Activated CD4-positive, alpha-beta memory T cell treated with anti-CD3 and anti-CD28 coated beads, Interleukin-2, amount 10 ng/mL, durations not matched to agents 7 days and 5 days (primary cell): ENCODE measurements around the gene C2CD4A. TPM values are rescaled to one million over a fixed set of nuclear protein-coding genes. Genes with fewer than 3 reads are reported as not detected.

Source experiments
- CTCF ChIA-PET: fragments of 350-600 bp; sonication (Branson Sonifier 250); formaldehyde crosslinking; loops from one replicate; lab custom pipeline; 2021; ENCODE audit warnings: antibody characterized with exemption, inconsistent platforms; lab: Charles Lee
- POLR2A ChIA-PET: fragments of 350-600 bp; sonication (Branson Sonifier 250); formaldehyde crosslinking; loops from one replicate; lab custom pipeline; 2021; ENCODE audit warnings: antibody characterized with exemption; lab: Charles Lee
- DNase-seq: peaks from one replicate; pipeline ENCODE4 v3.0.0-alpha.2; 2020
- H3K27ac Mint-ChIP-seq: one replicate; pipeline ENCODE4 v1.8.0; 2021; ENCODE audit warnings: mild to moderate bottlenecking, mixed read lengths
- H3K27me3 Mint-ChIP-seq: one replicate; pipeline ENCODE4 v1.8.0; 2021; ENCODE audit warnings: mixed read lengths
- H3K36me3 Mint-ChIP-seq: one replicate; pipeline ENCODE4 v1.8.0; 2021; ENCODE audit warnings: low read depth, mixed read lengths
- H3K4me1 Mint-ChIP-seq: one replicate; pipeline ENCODE4 v1.8.0; 2021; ENCODE audit warnings: mixed read lengths
- H3K4me3 Mint-ChIP-seq: one replicate; pipeline ENCODE4 v1.8.0; 2021; ENCODE audit warnings: mild to moderate bottlenecking, mixed read lengths
- H3K9me3 Mint-ChIP-seq: one replicate; pipeline ENCODE4 v1.8.0; 2021; ENCODE audit warnings: mixed read lengths
- total RNA-seq, 2 experiments: library from RNA; stranded (reverse); gene quantifications; one replicate each; pipeline ENCODE4 v1.2.3, GENCODE V29; 2021

Gene C2CD4A
- total RNA-seq, 2 experiments from 2014 or later = 0.23 to 0.40 TPM

- Mint-ChIP-seq H3K36me3 (no peaks in the 10 kb centered on the region), H3K4me3 (no peak overlapping the region), H3K4me1 (peaks cover 8% of the 10 kb centered on the region), H3K27ac (no peak overlapping the region), H3K27me3 (no peaks in the 10 kb centered on the region), H3K9me3 (no peaks in the 10 kb centered on the region)
- ChIA-PET POLR2A (no interaction called here), CTCF (interaction anchor here (0.7 kb wide), 1 partner anchor 161 kb away, joined by 3 read pairs; no protein-coding TSS in a partner anchor)
- DNase-seq = no peak
These were observed 43.4 kb downstream of the C2CD4A start for GRCh38 chr15:62109982-62110851.

- Mint-ChIP-seq H3K36me3 (no peaks in the 10 kb centered on the region), H3K27me3 (no peaks in the 10 kb centered on the region), H3K4me3 (no peak overlapping the region), H3K9me3 (no peaks in the 10 kb centered on the region), H3K27ac (no peak overlapping the region), H3K4me1 (peaks cover 8% of the 10 kb centered on the region)
- DNase-seq = no peak
- POLR2A ChIA-PET = no interaction called here
- CTCF ChIA-PET = no interaction called here
These were observed 45.3 kb downstream of the C2CD4A start for GRCh38 chr15:62112081-62112480.

GRCh38 chr15:62112616-62113593 lies 46.1 kb downstream of the C2CD4A start:
- CTCF ChIA-PET = no interaction called here
- H3K27ac Mint-ChIP-seq = no peak overlapping the region
- DNase-seq = no peak

GRCh38 chr15:62115847-62116246 lies 49.1 kb downstream of the C2CD4A start:
- DNase-seq = no peak
- CTCF ChIA-PET = no interaction called here
- peaks cover 26% of the 10 kb centered on the region for H3K4me1 Mint-ChIP-seq
- H3K36me3 Mint-ChIP-seq = peaks cover 3% of the 10 kb centered on the region
- no peak overlapping the region for H3K27ac Mint-ChIP-seq
- H3K4me3 Mint-ChIP-seq = no peak overlapping the region
- POLR2A ChIA-PET = interaction anchor here (1.0 kb wide), 1 partner anchor 10 kb away, joined by 4 read pairs; no protein-coding TSS in a partner anchor
- H3K9me3 Mint-ChIP-seq = no peaks in the 10 kb centered on the region
- no peaks in the 10 kb centered on the region for H3K27me3 Mint-ChIP-seq

More at GRCh38 chr15:62112616-62113593, 46.1 kb downstream of the C2CD4A start:
- POLR2A ChIA-PET = no interaction called here
- H3K36me3 Mint-ChIP-seq = no peaks in the 10 kb centered on the region
- no peaks in the 10 kb centered on the region for H3K9me3 Mint-ChIP-seq
- no peak overlapping the region for H3K4me3 Mint-ChIP-seq
- H3K27me3 Mint-ChIP-seq = no peaks in the 10 kb centered on the region
- H3K4me1 Mint-ChIP-seq = peaks cover 8% of the 10 kb centered on the region

DNA sequence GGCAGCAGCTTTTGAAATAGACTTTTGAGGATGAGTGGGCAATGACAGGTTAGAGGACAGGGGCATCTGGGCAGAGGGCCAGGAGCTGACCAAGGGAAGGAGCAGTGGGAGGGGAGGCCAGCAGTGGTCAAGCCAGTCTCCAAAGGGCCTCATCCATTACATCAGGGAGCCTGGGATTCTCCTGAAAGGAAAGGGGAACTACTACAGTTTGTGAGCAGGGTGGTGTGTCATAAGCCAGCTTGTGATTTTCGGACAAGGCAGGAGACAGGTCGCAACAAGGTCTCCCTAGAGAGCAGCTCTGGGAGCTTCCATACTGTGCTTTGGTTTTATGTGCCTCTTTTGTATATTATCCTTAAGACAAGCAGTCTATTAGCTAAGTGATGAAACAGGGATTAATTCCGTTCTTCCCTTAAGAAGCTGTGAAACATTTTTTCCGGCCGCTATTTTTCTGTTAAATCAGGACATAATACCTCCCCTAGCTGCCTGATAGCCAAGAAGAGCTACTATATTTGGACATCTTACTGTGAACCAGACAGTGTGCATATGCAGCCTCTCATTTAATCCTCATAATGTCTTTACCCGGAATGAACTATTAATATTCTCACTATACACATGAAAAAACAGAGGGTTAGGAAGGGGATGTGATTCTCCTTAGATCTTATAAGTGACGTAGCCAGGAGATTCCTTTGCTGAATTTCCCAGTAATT lies 51.9 kb downstream of the C2CD4A start:
- Mint-ChIP-seq H3K27me3 (no peaks in the 10 kb centered on the region), H3K4me3 (no peak overlapping the region), H3K4me1 (peaks cover 50% of the 10 kb centered on the region), H3K9me3 (no peaks in the 10 kb centered on the region), H3K27ac (peak overlapping the region; percentile 24), H3K36me3 (peaks cover 5% of the 10 kb centered on the region)
- POLR2A ChIA-PET = interaction anchor here (1.0 to 1.2 kb wide), 4 partner anchors 27 to 60 kb away, joined by 3 read pairs; partner anchors contain the start of genes C2CD4B and VPS13C
- CTCF ChIA-PET = interaction anchor here (0.6 to 1.2 kb wide), 4 partner anchors 23 to 136 kb away, joined by 3 to 4 read pairs (median 3); partner anchors contain the start of genes C2CD4A and VPS13C
- DNase-seq = no peak

DNA sequence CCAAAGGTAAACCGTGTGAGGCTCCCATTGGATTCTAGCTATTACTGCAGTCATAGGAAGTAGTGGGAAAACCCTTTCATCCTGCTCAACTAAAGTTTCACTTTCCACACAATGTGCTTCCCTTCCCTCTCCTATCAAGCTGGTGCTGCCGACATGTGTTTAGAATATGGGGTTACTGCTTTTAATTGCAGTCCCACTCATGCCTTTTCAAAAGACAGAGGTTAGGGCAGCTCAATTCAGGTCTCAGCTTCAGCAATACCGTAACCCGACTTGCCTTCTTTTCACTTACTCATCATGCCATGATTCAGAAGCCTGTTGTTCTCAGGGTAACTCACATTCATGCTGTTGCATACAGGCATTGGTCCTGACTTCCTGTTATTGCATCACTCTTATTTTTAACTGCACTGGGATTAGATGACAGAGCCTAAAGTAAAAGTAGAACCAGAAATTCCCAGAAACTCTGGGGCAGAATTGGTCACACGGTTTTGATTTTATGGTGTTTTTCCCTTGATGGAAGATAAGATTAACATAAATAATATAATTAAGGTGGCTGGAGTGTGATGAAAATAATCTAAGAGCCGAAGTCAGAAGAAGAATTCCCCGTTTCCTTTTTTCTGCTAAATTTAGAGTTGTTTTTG lies 52.6 kb downstream of the C2CD4A start:
- ChIA-PET CTCF (interaction anchor here (0.6 to 1.2 kb wide), 3 partner anchors 22 to 135 kb away, joined by 3 to 4 read pairs (median 3); partner anchors contain the start of gene VPS13C), POLR2A (interaction anchor here (1.0 to 1.2 kb wide), 3 partner anchors 26 to 60 kb away, joined by 3 read pairs; partner anchors contain the start of gene C2CD4B)
- no peak for DNase-seq
- H3K27me3 Mint-ChIP-seq = no peaks in the 10 kb centered on the region
- H3K9me3 Mint-ChIP-seq = no peaks in the 10 kb centered on the region
- H3K27ac Mint-ChIP-seq = peak overlapping the region; percentile 54
- peaks cover 5% of the 10 kb centered on the region for H3K36me3 Mint-ChIP-seq
- peaks cover 57% of the 10 kb centered on the region for H3K4me1 Mint-ChIP-seq
- no peak overlapping the region for H3K4me3 Mint-ChIP-seq

DNA sequence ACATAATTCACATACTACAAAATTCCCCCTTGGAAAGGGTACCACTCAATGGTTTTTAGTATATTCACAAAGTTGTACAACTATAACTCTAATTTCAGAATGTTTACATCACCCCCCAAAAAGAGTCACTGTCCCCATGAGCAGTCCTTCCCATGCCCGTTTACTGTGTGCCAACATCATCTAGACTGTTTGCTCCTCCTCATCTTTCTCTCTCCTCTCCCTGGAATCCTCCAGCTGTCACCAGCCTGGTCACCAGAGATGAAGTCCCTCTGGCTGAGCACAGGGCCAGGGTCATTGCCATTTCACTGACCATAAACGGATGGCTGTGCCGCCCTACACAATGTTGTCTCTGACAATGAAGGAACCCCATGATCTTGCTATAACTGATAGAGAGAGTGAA lies 53.1 kb downstream of the C2CD4A start:
- H3K27me3 Mint-ChIP-seq = no peaks in the 10 kb centered on the region
- H3K9me3 Mint-ChIP-seq = no peaks in the 10 kb centered on the region
- no peak for DNase-seq
- peak overlapping the region; percentile 54 for H3K27ac Mint-ChIP-seq
- no peak overlapping the region for H3K4me3 Mint-ChIP-seq
- CTCF ChIA-PET = interaction anchor here (1.2 kb wide), 2 partner anchors 59 to 135 kb away, joined by 3 to 4 read pairs; partner anchors contain the start of gene VPS13C
- POLR2A ChIA-PET = interaction anchor here (1.2 kb wide), 1 partner anchor 46 kb away, joined by 3 read pairs; the partner anchor contains the start of gene C2CD4B
- peaks cover 5% of the 10 kb centered on the region for H3K36me3 Mint-ChIP-seq
- peaks cover 62% of the 10 kb centered on the region for H3K4me1 Mint-ChIP-seq

Other genes starting within 250 kb of the C2CD4A start
- 10 to 100 TPM; 63.6 to 76.7 TPM for gene VPS13C, start 6.5 kb upstream of the C2CD4A start, total RNA-seq
- under 1 TPM; 0.23 to 0.40 TPM for gene C2CD4B, start 98.3 kb downstream of the C2CD4A start, total RNA-seq